Natural killer cell (primary cell): Measurements from ENCODE around the gene DSP. TPM values are rescaled to one million over a fixed set of nuclear protein-coding genes. Genes with fewer than 3 reads are reported as not detected.

ENCODE experiments used
- ATAC-seq, 3 donors: fragments of 150-1000 bp in 2 of 3; fragments of 200-7000 bp in 1 of 3; cut with Tn5 transposase; 1 replicate in 1 of 3; 2 replicates in 2 of 3; pipeline ENCODE4 v1.10.0; 2021; ENCODE audit warnings: mild to moderate bottlenecking in 2 of 3, moderate library complexity in 2 of 3
- DNase-seq, 2 donors: peaks; one replicate each; pipeline versions ENCODE4 v3.0.0 to v3.0.0-alpha.2; 2013 to 2021; ENCODE audit warnings: mixed read lengths in 1 of 2
- H3K27ac ChIP-seq: one replicate; pipeline ENCODE4 v1.5.1; 2013; ENCODE audit warnings: mild to moderate bottlenecking, low read length
- H3K27me3 ChIP-seq: one replicate; pipeline ENCODE4 v1.6.1; 2013; ENCODE audit warnings: low read length; ENCODE audit not compliant: control insufficient read depth, insufficient read depth
- H3K36me3 ChIP-seq: one replicate; pipeline ENCODE4 v1.6.1; 2013; ENCODE audit warnings: low read length; ENCODE audit not compliant: control insufficient read depth, insufficient read depth
- H3K4me1 ChIP-seq: one replicate; pipeline ENCODE4 v1.6.1; 2013; ENCODE audit warnings: low read length; ENCODE audit not compliant: control insufficient read depth, insufficient read depth
- H3K4me3 ChIP-seq: one replicate; pipeline ENCODE4 v1.5.1; 2013; ENCODE audit warnings: low read length
- H3K9me3 ChIP-seq: one replicate; pipeline ENCODE4 v1.6.1; 2013; ENCODE audit warnings: low read length; ENCODE audit not compliant: control insufficient read depth, insufficient read depth
- H3K27ac Mint-ChIP-seq, 2 donors: one replicate each; pipeline ENCODE4 v1.8.0; 2022; ENCODE audit warnings: mild to moderate bottlenecking in 2 of 2, mixed read lengths in 2 of 2, moderate library complexity in 1 of 2
- H3K27me3 Mint-ChIP-seq, 2 donors: one replicate each; pipeline ENCODE4 v1.8.0; 2022; ENCODE audit warnings: low read depth in 2 of 2, mixed read lengths in 2 of 2
- H3K36me3 Mint-ChIP-seq: one replicate; pipeline ENCODE4 v1.8.0; 2022; ENCODE audit warnings: mixed read lengths
- H3K4me1 Mint-ChIP-seq, 2 donors: one replicate each; pipeline ENCODE4 v1.8.0; 2022; ENCODE audit warnings: mixed read lengths in 2 of 2
- H3K4me3 Mint-ChIP-seq: one replicate; pipeline ENCODE4 v1.8.0; 2022; ENCODE audit warnings: mild to moderate bottlenecking, moderate library complexity, mixed read lengths
- H3K9me3 Mint-ChIP-seq, 2 donors: one replicate each; pipeline ENCODE4 v1.8.0; 2022; ENCODE audit warnings: mixed read lengths in 2 of 2
- WGBS: methylation state at CpG from one replicate; pipeline ENCODE4 v1.1.7; 2013; ENCODE audit warnings: missing lambda C conversion rate; ENCODE audit not compliant: insufficient coverage; 5-methylcytosine and 5-hydroxymethylcytosine counted together
- intact Hi-C: fragments of 100-400 bp; cut with micrococcal nuclease; formaldehyde crosslinking; loops from one replicate; pipeline ENCODE4 v1.14.2; 2022
- total RNA-seq, 4 donors: library from RNA; stranded (reverse); fragments of 120-200 nt in 1 of 4; gene quantifications; one replicate each; pipeline versions ENCODE4 v1.2.3 to v1.2.4, GENCODE V29; 2013 to 2022
- TF ChIP-seq, protein P1 (sequence below): fragments of 200-600 bp; IDR thresholded peaks from one replicate; pipeline ENCODE4 v1.8.0; 2022; ENCODE audit warnings: antibody characterized with exemption

DSP gene
- total RNA-seq, 3 donors from 2014 or later (not counting 1 experiment from before 2014, with no cell fraction given) = 0.05 to 0.26 TPM; not detected in 1

DNA sequence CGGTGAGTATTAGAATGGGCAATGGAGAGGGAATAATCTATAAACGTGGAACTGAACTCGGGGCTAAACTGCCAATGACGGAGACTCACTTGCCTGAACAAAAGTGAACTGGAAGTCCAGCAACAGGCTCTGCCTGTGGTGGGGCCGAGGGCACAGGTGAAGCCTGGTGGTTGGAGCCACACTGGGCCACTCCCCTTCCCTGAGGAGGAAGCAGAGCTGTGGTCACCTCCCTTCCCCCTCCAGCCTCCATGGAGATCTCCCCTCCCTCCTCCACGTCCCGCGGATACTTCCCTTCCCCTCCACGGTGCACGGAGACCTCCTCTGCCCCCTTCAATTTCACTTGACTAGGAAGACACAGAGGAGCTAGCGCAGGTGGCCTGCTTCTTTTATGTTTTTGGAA, 14.7 kb upstream of the DSP start:
- no peaks in the 10 kb centered on the region for H3K36me3 ChIP-seq
- ATAC-seq (no peak), DNase-seq (no peak)
- TF ChIP-seq, protein P1, sequence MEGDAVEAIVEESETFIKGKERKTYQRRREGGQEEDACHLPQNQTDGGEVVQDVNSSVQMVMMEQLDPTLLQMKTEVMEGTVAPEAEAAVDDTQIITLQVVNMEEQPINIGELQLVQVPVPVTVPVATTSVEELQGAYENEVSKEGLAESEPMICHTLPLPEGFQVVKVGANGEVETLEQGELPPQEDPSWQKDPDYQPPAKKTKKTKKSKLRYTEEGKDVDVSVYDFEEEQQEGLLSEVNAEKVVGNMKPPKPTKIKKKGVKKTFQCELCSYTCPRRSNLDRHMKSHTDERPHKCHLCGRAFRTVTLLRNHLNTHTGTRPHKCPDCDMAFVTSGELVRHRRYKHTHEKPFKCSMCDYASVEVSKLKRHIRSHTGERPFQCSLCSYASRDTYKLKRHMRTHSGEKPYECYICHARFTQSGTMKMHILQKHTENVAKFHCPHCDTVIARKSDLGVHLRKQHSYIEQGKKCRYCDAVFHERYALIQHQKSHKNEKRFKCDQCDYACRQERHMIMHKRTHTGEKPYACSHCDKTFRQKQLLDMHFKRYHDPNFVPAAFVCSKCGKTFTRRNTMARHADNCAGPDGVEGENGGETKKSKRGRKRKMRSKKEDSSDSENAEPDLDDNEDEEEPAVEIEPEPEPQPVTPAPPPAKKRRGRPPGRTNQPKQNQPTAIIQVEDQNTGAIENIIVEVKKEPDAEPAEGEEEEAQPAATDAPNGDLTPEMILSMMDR = no peak
- no peak overlapping the region for H3K4me3 ChIP-seq
- no peaks in the 10 kb centered on the region for H3K4me1 ChIP-seq
- Mint-ChIP-seq H3K27me3 (peaks cover 37 to 64% of the 10 kb centered on the region in 2 donors), H3K4me3 (no peak overlapping the region), H3K9me3 (no peaks in the 10 kb centered on the region), H3K27ac (no peak overlapping the region), H3K4me1 (no peaks in the 10 kb centered on the region), H3K36me3 (no peaks in the 10 kb centered on the region)
- 37% methylated on average over 10 of the region's 11 CpGs for WGBS
- no peaks in the 10 kb centered on the region for H3K9me3 ChIP-seq
- H3K27ac ChIP-seq = no peak overlapping the region
- H3K27me3 ChIP-seq = peaks cover 3% of the 10 kb centered on the region
- intact Hi-C loops = no loop called here

DNA sequence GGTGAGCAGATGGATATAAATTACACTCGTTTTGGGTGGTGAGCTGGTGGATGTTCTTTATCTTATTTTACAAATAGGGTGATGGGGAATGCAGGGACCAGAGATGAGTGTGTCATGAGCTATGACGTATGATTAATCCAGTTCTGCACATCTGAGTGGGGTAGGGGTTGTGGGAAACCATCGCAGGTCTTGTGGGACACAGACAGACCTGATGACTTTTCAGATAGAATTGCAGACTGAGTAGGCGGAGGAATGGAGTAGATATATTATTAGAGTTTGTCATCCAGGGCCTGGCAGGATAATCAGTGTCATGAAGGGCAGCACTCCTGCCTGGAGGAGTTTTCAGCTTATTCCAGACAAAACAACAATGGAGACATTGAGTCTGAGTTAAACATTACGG, 12.9 kb upstream of the DSP start:
- H3K4me3 Mint-ChIP-seq = no peak overlapping the region
- H3K9me3 ChIP-seq = no peaks in the 10 kb centered on the region
- DNase-seq (no peak), ATAC-seq (no peak)
- 82% methylated on average over 4 of the region's 5 CpGs for WGBS
- H3K27ac Mint-ChIP-seq = no peak overlapping the region
- no peaks in the 10 kb centered on the region for H3K36me3 ChIP-seq
- H3K4me1 ChIP-seq = no peaks in the 10 kb centered on the region
- intact Hi-C loops = no loop called here
- H3K4me1 Mint-ChIP-seq = no peaks in the 10 kb centered on the region
- no peak overlapping the region for H3K4me3 ChIP-seq
- no peaks in the 10 kb centered on the region for H3K9me3 Mint-ChIP-seq
- peaks cover 3% of the 10 kb centered on the region for H3K27me3 ChIP-seq
- H3K27ac ChIP-seq = no peak overlapping the region
- TF ChIP-seq, protein P1 = no peak
- peaks cover 37 to 54% of the 10 kb centered on the region in 2 donors for H3K27me3 Mint-ChIP-seq
- no peaks in the 10 kb centered on the region for H3K36me3 Mint-ChIP-seq

DNA sequence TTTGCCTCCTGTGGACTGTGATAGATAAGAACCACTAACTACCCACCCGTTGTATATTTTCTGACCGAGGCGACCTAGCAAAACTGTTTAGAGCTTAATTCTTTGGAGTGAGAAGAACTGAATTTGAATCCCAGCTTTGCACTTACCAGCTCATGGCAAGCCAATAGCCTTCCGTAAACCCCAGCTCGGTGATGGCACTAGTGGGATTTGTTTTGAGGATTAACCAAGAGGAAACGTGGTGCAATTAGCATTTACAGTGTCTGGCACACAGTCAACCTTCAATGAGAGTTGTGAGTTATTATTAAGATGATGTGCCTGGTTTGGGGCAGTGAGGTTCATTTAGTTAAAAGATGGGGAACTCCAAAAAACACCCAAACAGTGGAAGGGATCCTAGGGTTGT, 12.3 kb upstream of the DSP start:
- DNase-seq (no peak), ATAC-seq (no peak)
- Histone ChIP-seq H3K4me1 (no peaks in the 10 kb centered on the region), H3K36me3 (no peaks in the 10 kb centered on the region), H3K27me3 (peaks cover 1% of the 10 kb centered on the region), H3K9me3 (no peaks in the 10 kb centered on the region), H3K27ac (no peak overlapping the region), H3K4me3 (no peak overlapping the region)
- H3K9me3 Mint-ChIP-seq = no peaks in the 10 kb centered on the region
- H3K36me3 Mint-ChIP-seq = no peaks in the 10 kb centered on the region
- H3K27me3 Mint-ChIP-seq = peaks cover 37 to 59% of the 10 kb centered on the region in 2 donors
- H3K4me1 Mint-ChIP-seq = no peaks in the 10 kb centered on the region
- intact Hi-C loops = no loop called here
- TF ChIP-seq, protein P1 = no peak
- no peak overlapping the region for H3K27ac Mint-ChIP-seq
- 81% methylated on average over 5 of the region's 6 CpGs for WGBS
- H3K4me3 Mint-ChIP-seq = no peak overlapping the region

DNA sequence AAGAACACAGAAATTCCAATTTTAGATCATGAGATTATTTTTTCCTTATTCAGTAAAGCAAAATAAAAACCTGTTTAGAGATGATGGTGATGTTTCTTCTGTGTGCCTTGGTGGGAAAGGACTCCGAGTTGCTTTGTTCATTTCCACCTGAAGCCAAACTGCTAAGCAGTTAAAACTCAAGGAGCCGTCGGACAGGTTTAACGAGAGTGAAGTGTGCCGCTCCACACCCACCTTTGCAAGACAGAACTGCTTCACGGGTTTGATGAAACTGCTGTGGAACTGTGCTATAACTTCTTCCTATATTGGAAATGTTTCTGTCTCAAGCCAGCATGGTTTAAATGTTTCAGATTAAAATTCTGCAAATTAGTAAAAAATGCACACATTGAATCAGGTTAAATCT, 9.2 kb upstream of the DSP start:
- WGBS = 78% methylated on average over 6 of the region's 6 CpGs
- Mint-ChIP-seq H3K27me3 (peaks cover 27 to 55% of the 10 kb centered on the region in 2 donors), H3K27ac (no peak overlapping the region), H3K4me1 (no peaks in the 10 kb centered on the region), H3K9me3 (no peaks in the 10 kb centered on the region), H3K36me3 (no peaks in the 10 kb centered on the region), H3K4me3 (no peak overlapping the region)
- Histone ChIP-seq H3K36me3 (no peaks in the 10 kb centered on the region), H3K27ac (no peak overlapping the region), H3K9me3 (no peaks in the 10 kb centered on the region), H3K4me3 (no peak overlapping the region), H3K4me1 (no peaks in the 10 kb centered on the region), H3K27me3 (peaks cover 4% of the 10 kb centered on the region)
- TF ChIP-seq, protein P1 = no peak
- ATAC-seq (no peak), DNase-seq (no peak)
- intact Hi-C loops = no loop called here
